GM18526 (cell line): Measurements from ENCODE around the gene SGCA.

Source experiments
- POLR2A ChIP-seq: IDR thresholded peaks from 3 replicates; pipeline ENCODE4 v1.6.1; 2011; ENCODE audit not compliant: insufficient read length; ENCODE audit errors: extremely low read depth

The SGCA gene

DNA sequence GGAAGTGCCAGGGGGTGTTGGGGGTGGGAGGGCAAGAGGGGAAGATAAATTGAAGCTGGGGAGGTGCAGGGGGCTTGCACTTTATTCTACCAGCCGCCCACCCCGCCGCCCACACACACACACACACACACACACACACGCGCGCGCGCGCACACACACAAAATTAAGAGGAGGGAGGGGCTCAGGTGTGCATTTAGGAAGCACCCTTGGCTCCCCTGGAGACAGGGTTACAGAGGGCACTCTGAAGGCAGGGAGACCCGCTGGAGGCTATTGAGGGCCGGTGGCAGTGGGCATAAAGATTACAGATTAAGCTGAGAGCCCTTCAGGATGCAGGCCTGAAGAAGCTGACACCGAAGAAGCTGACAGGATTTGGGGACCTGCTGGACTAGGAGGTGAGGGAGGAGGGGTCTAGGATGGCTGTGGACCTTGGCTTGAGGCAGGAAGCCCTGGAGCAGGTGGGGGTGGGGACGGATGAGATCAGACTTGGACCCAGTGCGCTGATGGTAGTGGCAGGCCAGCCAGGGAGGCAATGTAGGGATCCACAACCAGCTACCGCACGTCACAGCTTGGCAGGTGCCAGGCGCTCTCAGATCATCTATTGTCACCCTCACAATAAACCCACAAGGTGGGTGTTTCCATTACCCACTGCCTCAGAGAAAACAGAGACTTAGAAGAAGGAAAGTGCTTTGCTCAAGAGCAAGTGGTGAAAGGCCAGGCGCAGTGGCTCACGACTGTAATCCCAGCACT, 35.1 kb upstream of the SGCA start:
- no peak for TF ChIP-seq POLR2A

DNA sequence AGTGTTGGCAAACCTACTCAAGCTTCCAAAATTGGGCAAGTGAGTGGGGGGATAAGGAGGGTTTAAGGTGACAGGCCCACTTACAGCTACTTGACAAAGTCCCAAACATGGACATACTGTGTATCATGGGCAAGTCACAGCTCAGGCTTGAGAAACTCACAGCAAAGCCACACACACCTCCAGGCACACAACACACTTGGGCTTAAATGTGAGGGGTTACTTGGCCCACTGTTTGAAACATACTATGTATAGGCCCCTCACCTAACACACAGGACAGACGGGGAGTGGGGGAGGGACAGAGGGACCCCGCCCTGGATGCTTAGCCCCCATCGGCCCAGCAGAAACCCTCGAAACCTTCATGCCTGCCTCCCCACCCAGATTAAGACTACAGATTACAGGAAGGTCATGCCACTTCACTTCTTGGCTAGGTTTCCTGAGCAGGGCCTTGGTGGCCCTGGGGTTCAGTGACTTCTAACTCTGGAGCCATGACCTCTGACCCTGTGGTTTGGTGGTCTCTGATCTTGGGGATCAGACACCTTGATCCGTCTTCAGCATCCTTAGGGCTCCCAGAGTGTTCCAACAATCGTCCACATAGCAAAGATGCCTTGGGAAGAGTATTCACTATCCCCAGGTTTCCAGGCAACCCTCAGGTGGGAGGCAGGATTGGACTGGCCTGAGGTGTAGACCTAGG, 33.6 kb upstream of the SGCA start:
- no peak for TF ChIP-seq POLR2A

DNA sequence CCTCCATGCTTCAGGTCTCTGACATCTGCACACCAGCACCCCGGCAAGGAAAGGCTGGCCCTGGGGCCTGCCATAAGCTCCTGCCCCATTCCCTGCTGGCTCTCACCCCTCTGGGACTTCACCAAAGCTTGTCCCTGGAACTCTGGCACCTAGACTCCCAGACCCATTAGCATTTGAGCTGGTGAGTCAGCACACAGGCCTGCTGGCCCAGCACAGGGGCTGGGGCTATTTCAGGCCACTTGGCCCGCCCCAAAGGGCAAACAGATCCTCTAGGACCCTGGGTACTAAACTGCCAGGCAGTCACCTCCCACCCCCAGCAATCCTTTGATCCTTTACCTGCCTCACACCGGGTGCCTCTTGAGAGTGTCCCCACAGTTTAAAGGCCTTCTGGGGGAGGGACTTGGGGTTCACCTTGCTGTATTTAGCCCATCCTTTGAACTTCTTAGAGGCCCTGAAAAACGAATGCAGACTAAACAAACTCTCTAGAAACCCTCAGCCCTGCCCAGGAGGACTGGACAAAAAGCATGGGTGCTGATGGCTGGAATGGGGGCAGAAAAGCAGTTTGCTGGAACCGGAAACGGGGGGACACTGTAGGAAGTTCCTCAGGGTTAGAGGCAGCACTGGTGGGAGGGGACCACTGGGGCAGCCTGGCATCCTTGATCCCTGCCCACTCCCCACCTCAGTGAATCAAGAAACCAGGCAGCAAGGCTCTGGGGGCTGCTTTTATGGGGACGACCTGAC, 32.6 kb upstream of the SGCA start:
- no peak for TF ChIP-seq POLR2A

DNA sequence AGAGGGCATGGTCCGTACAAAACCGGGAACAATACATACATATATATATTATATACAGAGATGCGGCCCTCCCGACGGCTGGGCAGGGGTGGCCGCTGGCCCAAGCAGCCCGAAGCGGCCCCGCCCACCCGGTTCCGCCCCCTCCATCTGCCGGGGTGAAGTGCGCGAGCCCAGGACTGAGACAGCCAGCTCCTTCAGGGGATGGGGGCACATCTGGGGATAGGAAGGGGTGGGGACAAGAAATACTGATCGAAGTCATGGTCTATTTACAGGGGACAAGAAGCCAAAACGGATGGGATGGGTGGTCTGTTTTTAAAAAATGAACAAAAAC, 32.1 kb upstream of the SGCA start:
- no peak for TF ChIP-seq POLR2A

DNA sequence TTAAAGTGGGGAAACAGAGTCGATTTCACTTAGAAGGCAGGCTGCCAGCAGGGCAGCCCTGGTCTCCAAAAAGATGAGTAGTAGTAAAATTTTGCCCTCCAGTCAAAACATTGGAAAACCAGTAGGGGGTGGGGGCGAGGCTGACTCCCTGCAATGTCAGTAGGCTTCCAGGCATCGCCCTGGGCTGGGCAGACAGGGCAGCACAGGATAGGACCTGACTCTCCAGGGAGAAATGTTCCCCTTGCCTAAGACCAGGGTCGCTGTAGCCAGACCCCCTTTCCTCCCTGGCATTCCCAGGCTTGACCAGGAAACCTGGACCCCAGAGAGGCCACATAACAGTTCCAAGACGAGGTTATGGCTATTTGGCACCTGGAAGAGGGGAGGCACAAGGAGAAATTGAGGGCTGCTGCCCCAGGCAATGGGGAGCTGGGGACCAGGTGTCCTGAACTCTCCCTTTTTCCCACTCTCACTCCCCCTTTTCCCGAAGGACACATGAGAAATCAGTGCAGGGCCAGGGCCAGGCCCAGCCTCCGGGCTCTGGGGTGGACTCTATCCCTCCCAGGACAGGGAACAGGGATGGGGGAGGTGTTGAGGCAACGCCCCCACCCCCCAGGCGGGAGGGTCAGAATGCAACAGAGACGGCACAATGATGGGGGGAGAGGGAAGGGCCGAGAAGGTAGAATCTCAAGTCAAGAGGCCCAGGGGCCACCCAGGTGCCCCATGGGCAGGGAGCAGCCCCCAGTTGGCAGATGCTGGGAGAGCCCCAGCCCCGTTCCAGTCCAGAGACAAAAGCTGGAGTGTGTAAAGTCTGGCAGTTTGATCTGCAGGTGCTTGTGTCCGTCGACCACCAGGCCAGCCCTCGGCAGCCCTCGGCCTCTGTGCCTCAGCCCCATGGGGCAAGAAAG, 31.3 kb upstream of the SGCA start:
- TF ChIP-seq POLR2A = no peak

DNA sequence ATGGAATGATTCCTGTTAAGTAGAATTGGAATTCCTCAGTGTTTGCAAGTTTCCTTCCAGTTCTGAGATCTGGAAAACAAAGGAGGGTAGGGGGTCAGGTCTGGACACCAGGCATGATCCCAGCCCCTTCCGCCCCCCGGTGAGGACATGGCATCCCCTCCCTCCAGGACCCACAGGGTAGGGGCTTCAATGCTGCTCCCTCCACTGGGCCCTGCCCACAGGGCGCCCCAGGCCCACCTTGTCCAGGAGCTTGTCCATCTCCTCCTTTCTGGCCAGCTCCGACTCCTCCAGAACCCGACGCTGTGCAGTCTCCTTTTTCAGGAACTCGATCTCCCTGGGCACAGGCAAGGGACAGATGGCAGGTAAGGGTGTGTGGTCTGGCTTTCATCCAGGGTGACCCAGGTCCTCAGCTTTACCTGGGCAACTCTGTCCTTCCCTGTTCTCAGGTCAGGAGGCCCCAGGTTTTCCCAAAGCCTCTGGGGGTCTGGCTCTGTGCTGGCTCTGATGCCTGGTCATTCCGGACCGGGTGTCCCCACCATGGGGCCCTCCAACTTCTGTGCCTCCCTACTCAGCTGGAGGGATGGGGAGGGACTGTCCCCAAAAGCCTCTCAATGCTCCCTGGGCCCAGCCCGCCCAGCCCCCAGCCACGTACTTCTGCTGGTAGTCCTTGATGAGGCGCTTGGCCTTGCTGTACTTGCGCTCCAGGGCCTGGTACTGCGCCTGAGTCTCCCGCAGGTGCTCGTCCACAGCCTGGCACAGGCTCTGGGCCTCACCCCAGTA, 30.3 kb upstream of the SGCA start:
- TF ChIP-seq POLR2A = no peak

DNA sequence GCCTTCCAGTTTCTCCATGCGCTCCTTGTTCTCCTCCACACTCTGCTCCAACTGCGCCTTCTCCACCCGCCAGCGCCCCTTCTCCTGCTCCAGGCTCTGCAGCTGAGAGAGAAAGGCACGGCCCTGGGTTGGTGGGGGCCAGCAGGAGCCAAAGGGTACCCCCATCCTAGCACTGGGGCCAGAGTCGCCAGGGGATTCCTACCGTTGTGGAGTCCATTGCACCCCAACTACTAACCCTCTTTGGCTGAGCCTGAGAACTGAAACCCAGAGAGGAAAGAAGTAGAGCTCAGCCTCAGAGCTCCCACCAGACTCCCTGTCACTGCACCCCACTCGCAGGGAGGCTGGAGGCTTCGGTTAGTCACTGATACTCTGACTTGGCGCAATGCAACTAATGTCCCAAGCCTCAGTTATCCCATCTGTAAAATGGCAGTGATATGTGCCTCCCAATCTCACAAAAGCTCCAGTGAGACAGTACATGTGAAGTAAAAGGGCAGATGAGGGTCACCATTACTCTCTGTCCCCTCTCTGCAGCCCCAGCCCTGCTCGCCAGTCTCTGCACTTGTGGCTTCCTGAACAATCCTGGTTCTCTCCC, 29.6 kb upstream of the SGCA start:
- TF ChIP-seq POLR2A = no peak

DNA sequence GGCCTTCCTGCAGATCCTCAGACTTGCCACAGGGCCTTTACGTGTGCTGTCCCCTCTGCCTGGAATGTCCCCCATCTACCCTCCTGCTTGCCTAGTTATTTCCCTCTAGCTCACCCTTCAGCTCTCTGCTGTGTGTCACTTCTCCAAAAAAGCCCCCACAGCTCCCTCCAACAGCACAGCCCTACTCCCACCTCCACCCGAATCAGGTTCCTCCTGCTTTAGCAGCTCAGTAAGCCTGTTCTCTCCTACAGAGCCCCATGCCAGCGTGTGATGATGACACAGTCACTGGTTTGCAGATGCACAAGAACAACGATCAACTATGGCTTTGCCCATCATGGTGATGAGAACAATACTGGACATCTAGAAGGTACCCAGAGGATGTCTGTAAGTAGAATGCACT, 28.8 kb upstream of the SGCA start:
- TF ChIP-seq POLR2A = no peak

DNA sequence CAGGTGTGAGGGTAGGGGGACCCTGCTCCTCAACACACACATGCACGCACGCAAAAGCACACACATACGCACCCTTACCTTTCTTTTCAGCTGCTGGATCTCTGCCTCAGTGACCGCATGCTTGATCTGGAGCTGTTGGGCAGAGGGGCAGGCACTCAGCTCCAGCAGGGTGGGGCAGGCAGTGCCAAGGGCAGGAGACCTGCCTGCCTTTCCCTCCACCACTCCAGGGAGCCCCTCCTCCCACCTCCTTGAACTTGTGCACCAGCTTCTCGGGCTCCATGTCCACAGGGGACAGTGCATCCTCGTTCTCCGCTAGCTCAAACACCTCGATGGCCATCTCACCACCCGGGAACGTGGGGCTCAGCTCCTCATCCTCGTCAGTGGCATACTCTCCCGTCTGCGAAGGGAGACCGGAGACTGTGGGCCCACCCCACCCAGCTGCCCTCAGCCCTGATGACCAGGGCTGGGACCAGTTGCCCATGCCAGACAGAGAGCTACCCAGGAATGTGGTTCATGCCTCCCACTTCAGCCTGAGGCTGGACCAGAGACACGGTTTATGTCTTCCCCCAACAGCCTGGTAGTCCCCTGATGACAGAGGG, 26.5 kb upstream of the SGCA start:
- TF ChIP-seq POLR2A = no peak

DNA sequence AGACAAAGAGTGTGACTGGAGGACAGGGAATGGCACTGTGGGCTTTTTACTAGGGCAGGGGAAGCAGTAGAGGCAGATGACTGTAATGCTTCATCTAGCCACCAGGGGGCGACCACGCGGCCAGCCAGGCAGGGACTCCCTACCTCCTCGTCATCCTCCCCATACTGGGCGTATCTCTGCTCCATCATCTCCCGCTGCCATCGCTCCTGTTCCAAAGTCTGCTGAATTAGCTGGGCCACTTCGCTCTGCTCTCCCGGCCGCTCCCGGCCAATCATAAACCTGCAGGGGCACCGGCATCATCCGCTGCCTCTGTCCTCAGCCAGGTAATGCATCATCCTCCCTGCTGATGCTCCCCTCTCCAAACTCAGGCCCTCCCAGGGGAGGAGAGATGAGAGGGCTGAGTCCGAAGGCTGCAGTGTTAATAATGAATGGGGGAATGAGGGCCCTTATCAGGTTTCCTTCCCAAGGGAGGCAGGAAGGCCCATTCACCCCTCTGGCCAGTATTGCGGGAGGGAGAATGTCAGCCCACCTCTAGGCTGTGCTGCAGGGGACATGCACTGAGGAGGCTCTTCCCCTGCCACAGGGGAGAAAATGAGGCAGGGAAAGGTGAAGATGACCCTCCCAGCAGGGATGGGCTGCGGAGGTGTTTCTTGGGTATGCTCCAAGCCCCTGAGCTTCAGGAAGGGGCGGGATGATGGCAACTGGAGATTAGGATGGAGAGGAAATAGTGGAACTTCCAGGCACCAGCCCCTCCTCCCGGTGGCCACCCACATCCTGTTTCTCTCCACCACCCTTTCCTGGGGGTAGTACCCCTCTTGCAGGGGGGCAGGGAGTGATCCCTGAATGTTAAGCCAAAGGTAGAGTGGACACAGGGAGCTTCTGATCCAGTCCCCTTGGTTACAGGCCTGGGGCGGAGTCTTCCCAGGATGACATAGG, 25.6 kb upstream of the SGCA start:
- no peak for TF ChIP-seq POLR2A

DNA sequence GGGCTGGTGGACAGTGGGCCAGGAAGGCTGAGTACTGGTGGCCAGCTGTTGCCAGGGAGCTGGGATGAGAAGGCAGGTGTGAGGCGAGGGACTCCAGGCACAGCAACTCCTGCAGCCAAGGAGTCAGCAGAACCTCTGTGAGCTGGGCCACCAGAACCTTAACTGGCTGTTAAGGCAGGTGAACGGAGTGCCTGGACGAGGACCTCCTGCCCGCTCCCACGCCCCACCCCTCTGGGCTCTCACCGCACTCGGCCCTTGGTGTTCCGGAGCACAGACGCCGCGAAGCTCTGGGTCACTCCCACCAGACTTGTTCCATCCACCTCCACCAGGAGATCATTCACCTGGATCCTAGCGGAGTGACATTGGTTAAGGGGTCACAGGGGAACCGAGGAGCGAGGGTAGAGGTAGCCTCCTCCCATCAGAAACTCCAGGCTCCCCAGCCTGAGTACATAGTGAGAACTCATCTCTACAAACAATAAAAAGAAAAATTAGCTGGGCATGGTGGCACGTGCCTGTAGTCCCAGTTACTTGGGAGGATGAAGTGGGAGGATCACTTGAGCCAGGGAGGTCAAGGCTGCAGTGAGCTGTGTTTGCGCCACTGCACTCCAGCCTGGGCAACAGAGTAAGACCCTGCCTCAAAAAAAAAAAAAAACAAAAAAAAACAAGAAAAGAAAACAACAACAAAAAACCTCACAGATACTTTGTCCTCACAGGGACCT, 24.6 kb upstream of the SGCA start:
- no peak for TF ChIP-seq POLR2A

DNA sequence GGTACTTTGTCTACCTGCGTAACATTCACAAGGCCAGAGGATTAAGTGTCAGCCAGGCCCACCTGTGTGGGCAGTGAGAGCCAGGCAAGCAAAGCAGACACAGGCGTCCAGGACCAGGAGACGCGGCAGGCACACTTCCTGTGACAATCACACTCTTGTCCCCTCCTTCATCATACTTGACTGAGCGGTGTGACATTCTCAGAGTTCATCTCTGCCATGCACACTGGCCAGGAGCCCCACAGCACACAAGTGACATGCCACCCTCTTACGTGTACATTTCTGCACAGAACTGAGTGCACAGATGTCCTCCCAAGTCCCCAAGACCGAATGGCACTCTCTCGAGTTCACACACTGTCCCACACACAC, 24.1 kb upstream of the SGCA start:
- no peak for TF ChIP-seq POLR2A
